ENCODE results near the gene PARD3B. TPM values are rescaled to one million over a fixed set of nuclear protein-coding genes. Genes with fewer than 3 reads are reported as not detected.

The PARD3B gene
- total and polyA plus RNA-seq, 8 donors = 1.8 to 42.6 (median 15.1) TPM

DNA sequence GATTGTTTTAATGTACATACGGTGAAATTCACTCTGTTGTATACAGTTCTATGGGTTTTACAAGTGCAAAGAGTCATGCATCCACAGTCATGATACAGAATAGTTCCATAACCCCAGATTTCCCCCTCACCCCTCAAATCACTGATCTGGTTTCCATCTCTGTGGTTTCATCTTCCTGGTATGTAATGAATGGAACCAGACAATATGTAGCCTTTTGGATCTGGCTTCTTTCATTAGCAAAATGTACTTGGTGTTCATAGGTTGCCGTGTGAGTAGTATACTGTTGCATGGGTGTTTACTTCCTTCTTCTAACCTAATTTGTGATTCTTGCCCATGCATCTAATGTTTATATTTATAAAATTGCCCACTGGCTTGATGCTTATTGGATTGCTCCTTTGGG, 838.3 kb downstream of the PARD3B start:
- Histone ChIP-seq H3K9me3 (no peaks in the 10 kb centered on the region), H3K4me1 (no peaks in the 10 kb centered on the region), H3K4me3 (no peak overlapping the region), H3K36me3 (no peaks in the 10 kb centered on the region), H3K27ac (no peak overlapping the region), H3K27me3 (no peaks in the 10 kb centered on the region)
- no peak for DNase-seq
- TF ChIP-seq, protein P1, sequence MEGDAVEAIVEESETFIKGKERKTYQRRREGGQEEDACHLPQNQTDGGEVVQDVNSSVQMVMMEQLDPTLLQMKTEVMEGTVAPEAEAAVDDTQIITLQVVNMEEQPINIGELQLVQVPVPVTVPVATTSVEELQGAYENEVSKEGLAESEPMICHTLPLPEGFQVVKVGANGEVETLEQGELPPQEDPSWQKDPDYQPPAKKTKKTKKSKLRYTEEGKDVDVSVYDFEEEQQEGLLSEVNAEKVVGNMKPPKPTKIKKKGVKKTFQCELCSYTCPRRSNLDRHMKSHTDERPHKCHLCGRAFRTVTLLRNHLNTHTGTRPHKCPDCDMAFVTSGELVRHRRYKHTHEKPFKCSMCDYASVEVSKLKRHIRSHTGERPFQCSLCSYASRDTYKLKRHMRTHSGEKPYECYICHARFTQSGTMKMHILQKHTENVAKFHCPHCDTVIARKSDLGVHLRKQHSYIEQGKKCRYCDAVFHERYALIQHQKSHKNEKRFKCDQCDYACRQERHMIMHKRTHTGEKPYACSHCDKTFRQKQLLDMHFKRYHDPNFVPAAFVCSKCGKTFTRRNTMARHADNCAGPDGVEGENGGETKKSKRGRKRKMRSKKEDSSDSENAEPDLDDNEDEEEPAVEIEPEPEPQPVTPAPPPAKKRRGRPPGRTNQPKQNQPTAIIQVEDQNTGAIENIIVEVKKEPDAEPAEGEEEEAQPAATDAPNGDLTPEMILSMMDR (IDR thresholded peaks at IDR 0.05) = no peak
- no peak for TF ChIP-seq POLR2A (IDR thresholded peaks at IDR 0.05)
- TF ChIP-seq POLR2AphosphoS5 (IDR thresholded peaks at IDR 0.05) = no peak
- TF ChIP-seq EP300 (IDR thresholded peaks at IDR 0.05) = no peak
- intact Hi-C loops (cut with DNase I; ENCODE audit: low total_unique reads) = no loop called here
- 93 to 100% (median 96%) methylated on average over 2 of the region's 2 CpGs for WGBS, 5 donors

DNA sequence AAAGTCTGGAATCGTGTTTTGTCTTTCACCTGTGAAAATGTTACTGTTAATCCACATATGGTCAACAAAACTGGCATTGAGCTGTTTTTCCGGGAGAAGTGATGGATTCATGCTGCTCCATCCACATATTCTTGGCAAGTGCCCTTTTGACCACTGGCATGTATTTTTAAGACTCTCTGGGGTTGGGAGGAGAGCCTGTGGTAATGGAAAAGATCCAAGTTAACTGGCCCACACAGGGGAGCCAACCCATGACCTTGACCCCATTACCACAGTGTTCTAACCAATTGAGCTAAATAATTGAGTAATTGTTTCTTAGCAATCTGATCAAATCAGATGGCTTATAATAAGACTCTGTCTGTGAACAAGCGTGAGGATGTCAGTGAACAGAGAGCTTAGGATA, 840.8 kb downstream of the PARD3B start:
- intact Hi-C loops (cut with DNase I; ENCODE audit: low total_unique reads) = no loop called here
- Histone ChIP-seq H3K36me3 (no peaks in the 10 kb centered on the region), H3K4me3 (no peak overlapping the region), H3K4me1 (no peaks in the 10 kb centered on the region), H3K9me3 (no peaks in the 10 kb centered on the region), H3K27me3 (no peaks in the 10 kb centered on the region), H3K27ac (no peak overlapping the region)
- WGBS, 5 donors = 86 to 92% (median 89%) methylated on average over 3 of the region's 3 CpGs
- TF ChIP-seq EP300 (IDR thresholded peaks at IDR 0.05) (no peak), POLR2AphosphoS5 (IDR thresholded peaks at IDR 0.05) (no peak), POLR2A (IDR thresholded peaks at IDR 0.05) (no peak)
- TF ChIP-seq, protein P1 (IDR thresholded peaks at IDR 0.05) = no peak
- DNase-seq = no peak

DNA sequence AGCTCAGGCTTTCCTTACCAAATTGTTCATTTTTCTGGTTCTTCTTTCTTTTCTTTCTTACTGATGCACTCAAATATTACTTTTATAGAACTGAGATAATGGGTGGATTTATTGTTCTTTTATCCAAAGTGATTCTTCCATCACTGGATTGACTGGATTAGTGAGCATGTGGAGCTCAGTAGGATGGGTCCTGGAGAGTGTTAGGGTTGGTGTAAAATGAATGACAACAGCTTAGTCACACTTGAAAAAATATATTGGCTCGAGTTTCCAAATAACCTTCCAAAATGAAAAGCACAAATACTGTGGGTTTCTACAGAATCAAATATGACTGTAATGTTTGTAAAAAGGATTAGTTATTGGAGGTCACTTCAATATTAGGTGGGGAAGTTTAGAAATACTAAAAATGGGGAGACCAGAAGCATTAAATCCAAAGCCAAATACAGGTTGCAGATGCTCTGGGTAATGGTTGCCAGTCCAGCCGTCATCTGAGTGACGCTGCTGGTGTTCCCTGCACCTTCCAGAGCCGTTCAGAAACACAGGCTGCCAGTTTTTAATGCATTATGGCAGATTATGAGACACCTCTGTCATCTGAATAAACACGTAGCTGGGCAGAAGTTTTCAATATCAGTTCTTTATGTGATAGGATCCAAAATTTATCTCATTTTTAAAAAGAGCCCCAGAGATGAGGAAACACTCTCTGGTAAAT, 842.2 kb downstream of the PARD3B start:
- Histone ChIP-seq H3K27ac (no peak overlapping the region), H3K9me3 (no peaks in the 10 kb centered on the region), H3K27me3 (no peaks in the 10 kb centered on the region), H3K4me1 (no peaks in the 10 kb centered on the region), H3K4me3 (no peak overlapping the region), H3K36me3 (no peaks in the 10 kb centered on the region)
- DNase-seq = no peak
- WGBS, 5 donors = 81 to 88% (median 84%) methylated on average over 5 of the region's 5 CpGs
- intact Hi-C loops (cut with DNase I; ENCODE audit: low total_unique reads) = no loop called here
- TF ChIP-seq EP300 (IDR thresholded peaks at IDR 0.05) = no peak
- no peak for TF ChIP-seq POLR2A (IDR thresholded peaks at IDR 0.05)
- no peak for TF ChIP-seq POLR2AphosphoS5 (IDR thresholded peaks at IDR 0.05)
- TF ChIP-seq, protein P1 (IDR thresholded peaks at IDR 0.05) = no peak

DNA sequence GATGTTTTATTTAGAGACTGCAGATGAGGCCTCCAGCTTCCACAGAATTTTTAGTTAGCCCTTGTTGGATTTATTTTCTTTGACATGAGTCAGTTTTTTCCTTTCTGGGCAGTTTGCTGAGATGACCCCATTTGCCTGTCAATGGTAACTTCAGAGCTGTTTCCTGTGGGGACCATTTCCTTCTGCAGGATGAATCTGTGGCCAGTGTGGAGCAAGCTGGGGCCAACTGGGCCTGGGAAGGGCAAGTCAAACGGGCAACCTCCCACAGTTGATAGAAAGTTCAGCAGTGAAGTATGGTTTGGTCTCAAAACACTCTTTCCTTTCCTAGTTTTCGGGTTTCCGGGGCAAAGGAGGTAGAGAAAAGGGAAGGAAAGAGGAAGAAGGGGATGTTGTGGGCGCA, 845.6 kb downstream of the PARD3B start:
- Histone ChIP-seq H3K27ac (no peak overlapping the region), H3K9me3 (no peaks in the 10 kb centered on the region), H3K4me1 (no peaks in the 10 kb centered on the region), H3K36me3 (no peaks in the 10 kb centered on the region), H3K27me3 (no peaks in the 10 kb centered on the region), H3K4me3 (no peak overlapping the region)
- no peak for DNase-seq
- TF ChIP-seq POLR2A (IDR thresholded peaks at IDR 0.05) = no peak
- TF ChIP-seq EP300 (IDR thresholded peaks at IDR 0.05) = no peak
- TF ChIP-seq POLR2AphosphoS5 (IDR thresholded peaks at IDR 0.05) = no peak
- TF ChIP-seq, protein P1 (IDR thresholded peaks at IDR 0.05) = no peak
- WGBS, 5 donors = 83 to 89% (median 87%) methylated on average over 4 of the region's 4 CpGs
- intact Hi-C loops (cut with DNase I; ENCODE audit: low total_unique reads) = no loop called here

Data from stomach (tissue), 9 donors.